GM18868 (cell line): ENCODE data around the gene GARIN5B.

Experiments
- ATAC-seq: cut with Tn5 transposase; IDR thresholded peaks from one replicate; pipeline ENCODE4 v1.9.1; 2021; ENCODE audit warnings: mild to moderate bottlenecking, moderate library complexity; ENCODE audit not compliant: unreplicated experiment

The GARIN5B gene

GRCh38 chr19:55372316-55373081 is 9.4 kb upstream of the GARIN5B start:
- ATAC-seq: no peak

GRCh38 chr19:55370305-55370988 is 7.4 kb upstream of the GARIN5B start, which contains the start of gene IL11:
IL11 (minus strand) TSS chr19:55370463; CDS start chr19:55370310, 153 bp downstream.
- no peak for ATAC-seq

- no peak for ATAC-seq
Measured at GRCh38 chr19:55369653-55370304, 6.7 kb upstream of the GARIN5B start.

- no peak for ATAC-seq
Measured at GRCh38 chr19:55368701-55369563, 5.9 kb upstream of the GARIN5B start.

GRCh38 chr19:55368106-55368505 is 5.0 kb upstream of the GARIN5B start:
- ATAC-seq: no peak

- no peak for ATAC-seq
Measured at GRCh38 chr19:55366790-55367189, 3.7 kb upstream of the GARIN5B start.

- ATAC-seq: no peak
Measured at GRCh38 chr19:55365964-55366363, 2.9 kb upstream of the GARIN5B start.

GRCh38 chr19:55365245-55365644 is 2.2 kb upstream of the GARIN5B start:
- ATAC-seq: no peak

GRCh38 chr19:55362174-55362989 is 678 bp downstream of the GARIN5B start:
- ATAC-seq: no peak

GRCh38 chr19:55360902-55361301 is 2.2 kb downstream of the GARIN5B start:
- no peak for ATAC-seq

- no peak for ATAC-seq
Measured at GRCh38 chr19:55358943-55359908, 3.8 kb downstream of the GARIN5B start.

- no peak for ATAC-seq
Measured at GRCh38 chr19:55358493-55358892, 4.6 kb downstream of the GARIN5B start.

GRCh38 chr19:55355213-55355821 is 7.7 kb downstream of the GARIN5B start:
- no peak for ATAC-seq

- no peak for ATAC-seq
Measured at GRCh38 chr19:55354698-55355212, 8.3 kb downstream of the GARIN5B start, which contains the start of gene COX6B2. COX6B2 (minus strand) TSS chr19:55354719; CDS start chr19:55354521, 198 bp downstream.

- ATAC-seq: no peak
Measured at GRCh38 chr19:55353803-55354697, 9.0 kb downstream of the GARIN5B start.

GRCh38 chr19:55353356-55353802 is 9.7 kb downstream of the GARIN5B start:
- no peak for ATAC-seq

- no peak for ATAC-seq
Measured at GRCh38 chr19:55352549-55353145, 10.4 kb downstream of the GARIN5B start.
